Type B pancreatic cell (in vitro differentiated cells): ENCODE results near the gene COLEC11. TPM values are rescaled to one million over a fixed set of nuclear protein-coding genes. Genes with fewer than 3 reads are reported as not detected.
"Not testable (repeated sequence)": the region's sequence is repeated elsewhere in the genome, so short reads cannot be mapped to it uniquely, and the experiment has no call there.

ENCODE experiments used
- DNase-seq: peaks from one replicate; pipeline ENCODE4 v3.0.0; 2021; ENCODE audit warnings: mixed read lengths; ENCODE audit not compliant: unreplicated experiment; ENCODE audit errors: extremely low spot score
- H3K27ac Mint-ChIP-seq: 2 replicates; pipeline ENCODE4 v1.8.0; 2021; ENCODE audit warnings: mild to moderate bottlenecking, mixed read lengths
- H3K27me3 Mint-ChIP-seq: 2 replicates; pipeline ENCODE4 v1.8.0; 2021; ENCODE audit warnings: mixed read lengths
- H3K36me3 Mint-ChIP-seq: 2 replicates; pipeline ENCODE4 v1.8.0; 2021; ENCODE audit warnings: mixed read lengths
- H3K4me1 Mint-ChIP-seq: one replicate; pipeline ENCODE4 v1.8.0; 2021; ENCODE audit warnings: mixed read lengths; ENCODE audit not compliant: unreplicated experiment
- H3K4me3 Mint-ChIP-seq: 2 replicates; pipeline ENCODE4 v1.8.0; 2021; ENCODE audit warnings: mild to moderate bottlenecking, mixed read lengths
- H3K9me3 Mint-ChIP-seq: 2 replicates; pipeline ENCODE4 v1.8.0; 2021; ENCODE audit warnings: mixed read lengths
- CTCF ChIP-seq: fragments of 200-600 bp; sonication (generic); conservative IDR thresholded peaks from 2 replicates; pipeline ENCODE4 v1.5.0; 2021; ENCODE audit warnings: antibody characterized with exemption, mild to moderate bottlenecking
- total RNA-seq: library from RNA; stranded (reverse); gene quantifications from 2 replicates; pipeline ENCODE4 v1.2.1, GENCODE V29; 2021; ENCODE audit warnings: low replicate concordance

COLEC11 gene
- total RNA-seq, 1 donor from 2014 or later, result 0.63 TPM

DNA sequence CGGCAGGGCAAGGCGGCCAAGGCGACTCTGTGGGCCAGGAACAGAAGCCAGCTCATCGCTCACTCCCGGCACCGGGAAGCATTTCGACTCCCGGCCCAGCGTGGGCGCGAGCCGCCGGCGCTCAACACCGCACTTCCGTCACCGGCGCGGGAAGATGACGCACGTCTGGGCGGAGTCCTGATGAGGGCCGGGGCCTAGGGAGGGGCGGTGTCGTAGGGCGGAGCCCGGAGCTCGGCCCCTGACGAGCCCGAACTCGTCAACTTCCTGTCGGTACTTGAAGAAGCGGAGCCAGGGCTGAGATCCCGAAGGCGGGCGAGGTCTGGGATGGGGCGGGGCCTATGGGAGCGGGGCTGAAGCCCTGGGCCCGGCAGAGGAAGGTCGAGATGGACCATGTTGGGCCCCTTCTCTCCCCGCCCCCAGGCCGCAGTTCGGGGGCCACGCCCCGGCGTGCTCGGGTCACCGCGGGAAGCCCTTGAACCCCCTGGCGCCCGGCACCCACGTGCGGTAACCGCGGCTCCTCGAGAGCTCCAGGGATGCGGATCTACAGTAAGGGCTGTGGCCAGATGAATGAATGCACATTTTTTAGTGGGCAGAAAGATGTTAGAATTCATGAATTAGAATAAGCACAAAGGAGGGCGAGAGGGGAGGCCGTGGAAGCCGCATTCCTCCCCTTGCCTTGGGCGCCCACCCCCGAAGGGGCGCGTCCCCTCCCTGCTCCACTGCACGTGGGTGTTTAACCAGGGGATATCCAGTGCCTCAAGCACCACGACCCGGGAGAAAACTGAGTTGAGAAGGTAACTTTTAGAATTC, 36.5 kb upstream of the COLEC11 start, which contains the start of gene RNASEH1:
Gene RNASEH1, minus strand, starts transcription at position 129 of the 810 bp plus-strand sequence. Its CDS starts 73 bp downstream, at position 56.
- H3K36me3 Mint-ChIP-seq, result peaks cover 5% of the 10 kb centered on the region
- peak within 1 kb of the TSS; percentile 93 for H3K4me3 Mint-ChIP-seq
- no peaks in the 10 kb centered on the region for H3K27me3 Mint-ChIP-seq
- H3K27ac Mint-ChIP-seq, result peak within 1 kb of the TSS; percentile 92
- H3K9me3 Mint-ChIP-seq, result no peaks in the 10 kb centered on the region
- TF ChIP-seq CTCF, result no peak
- H3K4me1 Mint-ChIP-seq, result no peaks in the 10 kb centered on the region
- peak; percentile 99 for DNase-seq

- H3K27ac Mint-ChIP-seq, result no peak overlapping the region
- no peak for DNase-seq
- H3K4me1 Mint-ChIP-seq, result no peaks in the 10 kb centered on the region
- H3K36me3 Mint-ChIP-seq, result peaks cover 4% of the 10 kb centered on the region
- TF ChIP-seq CTCF, result no peak
- H3K9me3 Mint-ChIP-seq, result no peaks in the 10 kb centered on the region
- H3K4me3 Mint-ChIP-seq, result no peak overlapping the region
- H3K27me3 Mint-ChIP-seq, result no peaks in the 10 kb centered on the region
These were observed 31.4 kb upstream of the COLEC11 start for GRCh38 chr2:3563521-3563976.

GRCh38 chr2:3565117-3565516, 29.8 kb upstream of the COLEC11 start:
- Mint-ChIP-seq H3K4me1 (no peaks in the 10 kb centered on the region), H3K27me3 (no peaks in the 10 kb centered on the region), H3K9me3 (no peaks in the 10 kb centered on the region), H3K27ac (no peak overlapping the region), H3K36me3 (peaks cover 4% of the 10 kb centered on the region), H3K4me3 (no peak overlapping the region)
- TF ChIP-seq CTCF, result no peak
- no peak for DNase-seq

DNA sequence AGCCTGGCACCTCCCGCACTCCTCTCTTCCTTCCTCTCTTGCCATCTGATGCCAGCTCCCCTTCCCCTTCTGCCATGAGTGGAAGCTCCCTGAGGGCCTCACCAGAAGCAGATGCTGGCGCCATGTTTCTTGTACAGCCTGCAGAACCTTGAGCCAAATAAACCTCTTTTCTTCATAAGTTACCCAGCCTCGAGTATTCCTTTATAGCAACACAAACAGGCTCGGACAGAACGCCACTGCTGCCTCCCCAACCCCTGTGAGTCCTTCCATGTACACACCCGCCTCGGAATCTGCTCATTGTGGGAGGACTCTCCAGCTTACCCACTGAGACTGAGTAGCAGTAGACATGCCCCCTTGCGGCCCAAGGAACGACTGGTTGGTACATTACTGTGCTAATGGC, 28.1 kb upstream of the COLEC11 start:
- Mint-ChIP-seq H3K27ac (no peak overlapping the region), H3K9me3 (no peaks in the 10 kb centered on the region), H3K27me3 (no peaks in the 10 kb centered on the region), H3K4me3 (no peak overlapping the region), H3K36me3 (peaks cover 4% of the 10 kb centered on the region), H3K4me1 (no peaks in the 10 kb centered on the region)
- DNase-seq, result no peak
- no peak for TF ChIP-seq CTCF

DNA sequence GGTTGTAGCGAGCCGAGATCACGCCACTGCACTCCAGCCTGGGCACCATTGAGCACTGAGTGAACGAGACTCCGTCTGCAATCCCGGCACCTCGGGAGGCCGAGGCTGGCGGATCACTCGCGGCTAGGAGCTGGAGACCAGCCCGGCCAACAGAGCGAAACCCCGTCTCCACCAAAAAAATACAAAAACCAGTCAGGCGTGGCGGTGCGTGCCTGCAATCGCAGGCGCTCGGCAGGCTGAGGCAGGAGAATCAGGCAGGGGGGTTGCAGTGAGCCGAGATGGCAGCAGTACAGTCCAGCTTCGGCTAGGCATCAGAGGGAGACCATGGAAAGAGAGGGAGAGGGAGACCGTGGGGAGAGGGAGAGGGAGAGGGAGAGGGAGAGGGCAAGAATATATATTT, 25.3 kb upstream of the COLEC11 start:
- not testable (repeated sequence) for H3K27ac Mint-ChIP-seq, H3K27me3 Mint-ChIP-seq, H3K4me1 Mint-ChIP-seq, DNase-seq, H3K4me3 Mint-ChIP-seq, H3K9me3 Mint-ChIP-seq, H3K36me3 Mint-ChIP-seq

GRCh38 chr2:3571284-3571683, 23.6 kb upstream of the COLEC11 start:
- Mint-ChIP-seq H3K9me3 (no peaks in the 10 kb centered on the region), H3K4me1 (peaks cover 4% of the 10 kb centered on the region), H3K36me3 (peaks cover 10% of the 10 kb centered on the region), H3K4me3 (no peak overlapping the region), H3K27ac (no peak overlapping the region), H3K27me3 (no peaks in the 10 kb centered on the region)
- DNase-seq, result no peak
- no peak for TF ChIP-seq CTCF
